ENCODE results near the gene CUL3. TPM values are rescaled to one million over a fixed set of nuclear protein-coding genes. Genes with fewer than 3 reads are reported as not detected.

CUL3 gene
- total RNA-seq, 1 experiment from 2014 or later = 114 TPM

GRCh38 chr2:224580248-224580647 lies 4.9 kb downstream of the CUL3 start:
- no peak overlapping the region for H2BK5ac ChIP-seq (ENCODE audit: insufficient read length, low read length)

More at GRCh38 chr2:224580248-224580647, 4.9 kb downstream of the CUL3 start:
- Histone ChIP-seq H4K5ac (ENCODE audit: insufficient read length, low read depth, low read length) (no peak overlapping the region), H4K8ac (replicated peaks; ENCODE audit: insufficient read length, low read depth, low read length) (no peak overlapping the region), H3K27me3 (ENCODE audit: insufficient read depth, low read length) (no peaks in the 10 kb centered on the region), H2AFZ (ENCODE audit: low read length) (no peak overlapping the region), H3K4ac (ENCODE audit: low read depth, low read length) (no peak overlapping the region), H3K79me1 (ENCODE audit: insufficient read depth, low read depth, low read length, poor library complexity, severe bottlenecking) (peaks cover 2% of the 10 kb centered on the region), H3T11ph (ENCODE audit: low read length) (no peak overlapping the region), H2AK5ac (ENCODE audit: insufficient read length, low read length) (no peak overlapping the region), H2BK12ac (ENCODE audit: insufficient read length, low read depth, low read length) (no peak overlapping the region), H3K4me2 (ENCODE audit: insufficient read depth, insufficient read length, low read length) (no peak overlapping the region), H2BK20ac (ENCODE audit: low read depth, low read length, poor library complexity, severe bottlenecking) (no peak overlapping the region), H4K20me1 (ENCODE audit: control insufficient read depth, insufficient read depth, insufficient read length) (no peaks in the 10 kb centered on the region), H3K4me1 (ENCODE audit: insufficient read depth, low read length) (peaks cover 6% of the 10 kb centered on the region; the same call in 1 of the 2 replicates), H3K9me3 (ENCODE audit: control insufficient read depth, low read depth, low read length) (no peaks in the 10 kb centered on the region), H3K23ac (ENCODE audit: insufficient read length, low read depth, low read length) (no peak overlapping the region), H3K27ac (ENCODE audit: insufficient read length, low read depth, low read length) (no peak overlapping the region), H2BK15ac (ENCODE audit: low read depth, low read length) (no peak overlapping the region), H3K9ac (ENCODE audit: extremely low read depth, insufficient read length, low read length) (no peak overlapping the region), H3K23me2 (ENCODE audit: insufficient read length, low read depth, low read length, poor library complexity, severe bottlenecking) (peaks cover 5% of the 10 kb centered on the region), H4K91ac (ENCODE audit: insufficient read length, low read depth, low read length) (no peak overlapping the region), H3K14ac (ENCODE audit: insufficient read depth, low read length) (no peak overlapping the region), H3K18ac (ENCODE audit: insufficient read length, low read depth, low read length) (no peak overlapping the region), H3K56ac (ENCODE audit: insufficient read length, low read depth, low read length) (no peak overlapping the region), H3K79me2 (ENCODE audit: insufficient read depth, low read length) (peaks cover 47% of the 10 kb centered on the region), H2BK120ac (ENCODE audit: low read depth, low read length, poor library complexity, severe bottlenecking) (no peak overlapping the region)
- Mint-ChIP-seq H3K27ac (peak overlapping the region in 2 of 3 experiments; percentile 31 to 82; a peak in 1 of 7 replicates), H3K36me3 (ENCODE audit: insufficient read depth in 1 of 3, low read depth in 3 of 3) (peaks cover 6 to 15% (median 9%) of the 10 kb centered on the region in 3 experiments; a peak in 6 of 7 replicates), H3K9me3 (no peaks in the 10 kb centered on the region), H3K27me3 (ENCODE audit: low read depth) (no peaks in the 10 kb centered on the region), H3K4me3 (no peak overlapping the region; a peak in 1 of 5 replicates), H3K4me1 (peaks cover 50 to 52% of the 10 kb centered on the region in 2 experiments)
- no peak for TF ChIP-seq CTCF (conservative IDR thresholded peaks at IDR 0.05)
- DNase-seq = no peak
- WGBS (ENCODE audit: extremely low coverage, insufficient read length, low lambda C conversion rate) = no CpG with 5 or more reads among the region's 12 CpGs

All from H9 (cell line).